ENCODE measurements around the gene DNAJC21.
"Not testable (repeated sequence)": the region's sequence is repeated elsewhere in the genome, so short reads cannot be mapped to it uniquely, and the experiment has no call there.

Gene DNAJC21

DNA sequence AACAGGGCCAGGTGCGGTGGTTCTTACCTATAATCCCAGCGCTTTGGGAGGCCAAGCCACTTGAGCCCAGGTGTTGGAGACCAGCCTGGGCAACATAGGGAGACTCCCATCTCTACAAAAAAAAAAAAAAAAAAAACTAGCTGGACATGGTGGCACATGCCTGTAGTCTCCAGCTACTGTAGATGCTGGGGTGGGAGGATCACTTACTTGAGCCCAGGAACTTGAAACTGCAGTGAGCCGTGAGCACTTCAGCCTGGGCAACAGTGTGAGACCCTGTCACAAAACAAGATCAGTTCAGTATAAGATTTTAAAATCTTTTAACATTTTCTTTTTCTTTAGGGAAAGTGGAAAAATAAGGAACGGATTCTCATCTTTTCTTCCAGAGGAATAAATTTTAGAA lies 11.3 kb upstream of the DNAJC21 start:
- no peak overlapping the region for H3K27ac ChIP-seq (ENCODE audit: low read depth, low read length)

DNA sequence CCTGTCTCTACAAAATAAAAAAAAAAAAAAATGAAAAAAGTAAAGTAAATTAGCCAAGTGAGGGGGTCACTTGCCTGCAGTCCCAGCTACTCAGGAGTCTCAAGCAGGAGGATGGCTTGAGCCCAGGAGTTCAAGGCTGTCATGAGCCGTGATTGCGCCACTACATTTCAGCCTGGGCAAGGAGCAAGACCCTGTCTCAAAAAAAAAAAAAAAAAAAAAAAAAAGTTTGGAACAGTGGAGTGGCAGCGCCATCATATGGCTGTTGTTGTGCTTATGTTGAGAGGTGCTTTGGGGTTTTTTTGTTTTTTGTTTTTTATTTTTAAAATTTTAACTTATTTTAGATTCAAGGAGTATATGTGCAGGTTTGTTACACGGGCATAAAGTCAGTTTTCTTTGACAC lies 10.3 kb upstream of the DNAJC21 start:
- Histone ChIP-seq H3K9ac (ENCODE audit: low read length in 5 of 5) (no peak overlapping the region), H3K9me3 (ENCODE audit: control insufficient read depth in 5 of 5, low read length in 5 of 5) (no peaks in the 10 kb centered on the region), H3K4me1 (ENCODE audit: control insufficient read depth in 5 of 5, insufficient read depth in 5 of 5, low read length in 5 of 5) (peaks cover 3 to 24% (median 22%) of the 10 kb centered on the region in 5 donors), H3K36me3 (ENCODE audit: control insufficient read depth in 5 of 5, insufficient read depth in 5 of 5, low read length in 5 of 5) (peaks cover 18 to 37% (median 24%) of the 10 kb centered on the region in 5 donors), H3K27ac (ENCODE audit: low read depth, low read length) (no peak overlapping the region), H3K4me3 (ENCODE audit: low read depth in 1 of 5, low read length in 5 of 5) (no peak overlapping the region), H3K27me3 (ENCODE audit: control insufficient read depth in 5 of 5, insufficient read depth in 4 of 5, low read length in 5 of 5) (no peaks in the 10 kb centered on the region)

More for the DNA sequence above, 11.3 kb upstream of the DNAJC21 start:
- H3K4me3 ChIP-seq (ENCODE audit: low read depth in 1 of 5, low read length in 5 of 5), result no peak overlapping the region
- no peaks in the 10 kb centered on the region for H3K27me3 ChIP-seq (ENCODE audit: control insufficient read depth in 5 of 5, insufficient read depth in 4 of 5, low read length in 5 of 5)
- H3K9me3 ChIP-seq (ENCODE audit: control insufficient read depth in 5 of 5, low read length in 5 of 5), result no peaks in the 10 kb centered on the region
- no peak overlapping the region for H3K9ac ChIP-seq (ENCODE audit: low read length in 5 of 5)
- peaks cover 3 to 33% (median 28%) of the 10 kb centered on the region in 5 donors for H3K4me1 ChIP-seq (ENCODE audit: control insufficient read depth in 5 of 5, insufficient read depth in 5 of 5, low read length in 5 of 5)
- peaks cover 10 to 27% (median 17%) of the 10 kb centered on the region in 5 donors for H3K36me3 ChIP-seq (ENCODE audit: control insufficient read depth in 5 of 5, insufficient read depth in 5 of 5, low read length in 5 of 5)

DNA sequence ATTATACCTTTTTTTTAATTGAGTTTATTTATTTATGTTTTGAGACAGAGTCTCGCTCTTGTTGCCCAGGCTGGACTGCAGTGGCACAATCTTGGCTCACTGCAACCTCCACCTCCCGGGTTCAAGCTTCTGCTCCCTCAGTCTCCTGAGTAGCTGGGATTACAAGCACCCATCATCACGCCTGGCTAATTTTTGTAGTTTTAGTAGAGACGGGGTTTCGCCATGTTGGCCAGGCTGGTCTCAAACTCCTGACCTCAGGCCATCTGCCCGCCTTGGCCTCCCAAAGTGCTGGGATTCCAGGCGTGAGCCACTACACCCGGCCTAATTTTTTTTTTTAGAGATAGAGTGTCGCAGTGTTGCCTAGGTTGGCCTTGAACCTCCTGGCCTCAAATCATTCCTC lies 6.1 kb upstream of the DNAJC21 start:
- H3K9ac ChIP-seq (ENCODE audit: low read length in 5 of 5); H3K9me3 ChIP-seq (ENCODE audit: control insufficient read depth in 5 of 5, low read length in 5 of 5); H3K4me3 ChIP-seq (ENCODE audit: low read depth in 1 of 5, low read length in 5 of 5); H3K27me3 ChIP-seq (ENCODE audit: control insufficient read depth in 5 of 5, insufficient read depth in 4 of 5, low read length in 5 of 5); H3K4me1 ChIP-seq (ENCODE audit: control insufficient read depth in 5 of 5, insufficient read depth in 5 of 5, low read length in 5 of 5): not testable (repeated sequence)
- Histone ChIP-seq H3K36me3 (ENCODE audit: control insufficient read depth in 5 of 5, insufficient read depth in 5 of 5, low read length in 5 of 5) (peaks cover 31 to 63% (median 47%) of the 10 kb centered on the region in 5 donors), H3K27ac (ENCODE audit: low read depth, low read length) (peak overlapping the region; percentile 11)

DNA sequence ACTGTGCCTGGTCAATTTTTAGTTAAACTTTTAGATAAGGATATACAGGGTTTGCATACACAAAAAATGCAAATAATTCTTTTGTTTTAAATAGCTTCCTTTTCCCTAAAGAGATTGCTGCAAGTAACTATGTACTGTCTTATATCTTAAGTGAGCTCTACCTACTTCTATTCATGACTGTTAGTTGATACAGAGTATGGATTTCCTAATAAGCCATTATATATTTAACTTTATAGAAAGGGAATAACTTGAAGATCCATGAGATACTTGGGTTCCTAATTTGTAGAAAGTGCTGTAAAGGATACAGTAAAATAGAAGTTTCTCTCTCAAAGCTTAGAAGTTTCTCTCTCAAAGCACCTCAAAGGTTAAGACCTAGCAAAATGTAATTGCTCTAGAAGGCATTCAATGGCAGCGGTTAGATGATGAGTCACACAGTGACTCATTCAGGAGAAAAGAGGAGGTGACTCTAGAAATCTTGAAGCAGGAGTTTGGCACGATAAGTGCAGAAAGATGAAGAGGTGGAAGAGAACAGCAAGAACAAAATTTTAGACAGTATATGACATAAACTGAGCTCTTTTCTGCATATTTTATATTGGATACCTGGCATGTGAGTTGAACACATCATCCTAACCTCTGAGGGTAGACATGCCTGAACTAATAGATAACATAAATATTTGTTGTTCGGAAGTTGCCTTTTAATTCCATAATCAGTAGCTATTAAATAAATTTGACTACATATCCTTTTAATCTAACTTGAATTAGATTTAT lies 5.5 kb upstream of the DNAJC21 start:
- Histone ChIP-seq H3K36me3 (ENCODE audit: control insufficient read depth in 5 of 5, insufficient read depth in 5 of 5, low read length in 5 of 5) (peaks cover 31 to 63% (median 47%) of the 10 kb centered on the region in 5 donors), H3K9ac (ENCODE audit: low read length in 5 of 5) (no peak overlapping the region), H3K27ac (ENCODE audit: low read depth, low read length) (peak overlapping the region; percentile 11), H3K4me1 (ENCODE audit: control insufficient read depth in 5 of 5, insufficient read depth in 5 of 5, low read length in 5 of 5) (peaks cover 0 to 5% (median 3%) of the 10 kb centered on the region in 5 donors), H3K4me3 (ENCODE audit: low read depth in 1 of 5, low read length in 5 of 5) (no peak overlapping the region), H3K27me3 (ENCODE audit: control insufficient read depth in 5 of 5, insufficient read depth in 4 of 5, low read length in 5 of 5) (no peaks in the 10 kb centered on the region), H3K9me3 (ENCODE audit: control insufficient read depth in 5 of 5, low read length in 5 of 5) (no peaks in the 10 kb centered on the region)

DNA sequence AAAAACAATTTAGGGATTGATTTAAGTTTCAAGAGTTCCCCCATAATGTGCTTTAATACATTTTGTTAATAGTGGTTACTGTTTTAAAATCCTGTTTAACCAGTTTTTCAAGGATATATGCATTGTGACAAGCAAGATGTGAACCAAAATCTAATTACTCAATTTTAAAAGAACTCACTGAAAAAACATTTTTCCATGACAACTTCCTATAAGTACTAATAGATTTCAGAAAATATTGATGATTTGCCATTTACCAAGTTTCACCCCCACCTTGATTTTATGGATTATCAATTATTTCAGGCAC lies 4.9 kb upstream of the DNAJC21 start:
- no peaks in the 10 kb centered on the region for H3K27me3 ChIP-seq (ENCODE audit: control insufficient read depth in 5 of 5, insufficient read depth in 4 of 5, low read length in 5 of 5)
- no peak overlapping the region for H3K27ac ChIP-seq (ENCODE audit: low read depth, low read length)
- no peaks in the 10 kb centered on the region for H3K9me3 ChIP-seq (ENCODE audit: control insufficient read depth in 5 of 5, low read length in 5 of 5)
- H3K4me1 ChIP-seq (ENCODE audit: control insufficient read depth in 5 of 5, insufficient read depth in 5 of 5, low read length in 5 of 5), result peaks cover 0 to 6% (median 4%) of the 10 kb centered on the region in 5 donors
- H3K4me3 ChIP-seq (ENCODE audit: low read depth in 1 of 5, low read length in 5 of 5), result no peak overlapping the region
- H3K9ac ChIP-seq (ENCODE audit: low read length in 5 of 5), result no peak overlapping the region
- H3K36me3 ChIP-seq (ENCODE audit: control insufficient read depth in 5 of 5, insufficient read depth in 5 of 5, low read length in 5 of 5), result peaks cover 31 to 63% (median 47%) of the 10 kb centered on the region in 5 donors

DNA sequence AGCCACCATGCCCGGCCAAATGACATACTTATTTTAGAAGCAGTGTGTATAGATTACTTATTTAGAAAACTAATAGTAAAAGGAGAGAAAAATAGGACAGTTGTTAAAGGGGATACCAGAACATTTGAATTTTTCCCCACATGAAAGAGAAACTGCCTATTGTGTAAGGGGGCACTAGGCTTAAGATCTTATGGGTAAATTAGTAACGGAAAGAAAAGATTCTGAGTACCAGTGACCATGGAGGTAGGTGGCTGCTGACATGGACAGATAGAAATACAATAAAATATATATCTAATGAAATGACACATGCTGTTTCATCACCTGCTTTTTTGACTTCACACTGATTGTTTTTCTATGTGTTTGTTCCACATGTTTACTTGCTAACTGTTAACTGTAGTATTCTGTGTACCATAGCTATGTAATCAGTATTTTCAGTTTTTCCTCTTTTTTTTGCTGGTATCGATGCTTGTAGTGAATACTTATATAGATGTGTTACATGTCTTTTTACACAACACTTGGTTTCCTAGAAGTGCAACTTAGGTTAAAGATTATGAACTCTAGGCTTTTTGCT lies 3.0 kb upstream of the DNAJC21 start:
- Histone ChIP-seq H3K9ac (ENCODE audit: low read length in 5 of 5) (no peak overlapping the region), H3K9me3 (ENCODE audit: control insufficient read depth in 5 of 5, low read length in 5 of 5) (no peaks in the 10 kb centered on the region), H3K4me3 (ENCODE audit: low read depth in 1 of 5, low read length in 5 of 5) (no peak overlapping the region), H3K36me3 (ENCODE audit: control insufficient read depth in 5 of 5, insufficient read depth in 5 of 5, low read length in 5 of 5) (peaks cover 26 to 51% (median 43%) of the 10 kb centered on the region in 5 donors), H3K27me3 (ENCODE audit: control insufficient read depth in 5 of 5, insufficient read depth in 4 of 5, low read length in 5 of 5) (no peaks in the 10 kb centered on the region), H3K27ac (ENCODE audit: low read depth, low read length) (no peak overlapping the region), H3K4me1 (ENCODE audit: control insufficient read depth in 5 of 5, insufficient read depth in 5 of 5, low read length in 5 of 5) (peaks cover 0 to 20% (median 18%) of the 10 kb centered on the region in 5 donors)

DNA sequence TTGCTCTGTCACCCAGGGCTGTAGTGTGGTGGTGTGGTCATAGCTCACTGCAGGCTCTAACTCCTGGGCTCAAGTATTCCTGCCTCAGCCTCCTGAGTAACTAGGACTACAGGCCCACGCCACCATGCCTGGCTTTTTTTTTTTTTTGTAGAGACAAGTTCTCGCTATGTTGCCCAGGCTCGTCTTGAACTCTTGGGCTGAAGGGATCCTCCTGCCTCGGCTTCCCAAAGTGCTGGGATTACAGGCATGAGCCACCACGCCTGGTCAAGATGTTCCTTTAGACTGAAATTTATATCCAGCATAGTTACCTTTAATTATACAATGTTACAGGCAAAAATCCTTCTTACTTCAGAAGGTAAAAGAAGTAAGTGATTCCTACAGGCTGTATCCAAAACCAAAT lies 1.6 kb upstream of the DNAJC21 start:
- H3K27me3 ChIP-seq (ENCODE audit: control insufficient read depth in 5 of 5, insufficient read depth in 4 of 5, low read length in 5 of 5), result no peaks in the 10 kb centered on the region
- H3K9me3 ChIP-seq (ENCODE audit: control insufficient read depth in 5 of 5, low read length in 5 of 5), result no peaks in the 10 kb centered on the region
- no peak overlapping the region for H3K9ac ChIP-seq (ENCODE audit: low read length in 5 of 5)
- H3K36me3 ChIP-seq (ENCODE audit: control insufficient read depth in 5 of 5, insufficient read depth in 5 of 5, low read length in 5 of 5), result peaks cover 23 to 38% (median 34%) of the 10 kb centered on the region in 5 donors
- no peak overlapping the region for H3K4me3 ChIP-seq (ENCODE audit: low read depth in 1 of 5, low read length in 5 of 5)
- no peak overlapping the region for H3K27ac ChIP-seq (ENCODE audit: low read depth, low read length)
- H3K4me1 ChIP-seq (ENCODE audit: control insufficient read depth in 5 of 5, insufficient read depth in 5 of 5, low read length in 5 of 5), result peaks cover 0 to 20% (median 19%) of the 10 kb centered on the region in 5 donors

DNA sequence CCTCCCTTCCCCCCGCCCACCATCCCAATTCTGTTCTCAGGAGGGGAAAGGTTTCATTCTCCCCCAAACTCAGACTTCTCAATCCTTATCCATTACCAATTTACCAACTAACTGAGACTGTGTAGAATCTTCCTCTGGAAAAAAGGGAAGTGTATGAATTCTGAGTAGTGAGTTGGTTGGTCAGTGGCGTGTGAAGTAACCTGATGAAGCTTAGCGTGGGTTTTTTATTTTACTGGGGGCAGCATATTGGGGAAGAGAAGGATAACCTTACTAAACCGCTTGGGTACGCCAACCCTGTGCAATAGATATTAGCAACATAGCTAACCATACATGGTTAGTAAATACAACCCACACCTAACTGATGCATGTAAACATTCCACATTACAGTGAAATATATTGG lies 1.1 kb upstream of the DNAJC21 start:
- no peaks in the 10 kb centered on the region for H3K9me3 ChIP-seq (ENCODE audit: control insufficient read depth in 5 of 5, low read length in 5 of 5)
- H3K27ac ChIP-seq (ENCODE audit: low read depth, low read length), result no peak overlapping the region
- no peaks in the 10 kb centered on the region for H3K27me3 ChIP-seq (ENCODE audit: control insufficient read depth in 5 of 5, insufficient read depth in 4 of 5, low read length in 5 of 5)
- H3K4me3 ChIP-seq (ENCODE audit: low read depth in 1 of 5, low read length in 5 of 5), result no peak overlapping the region
- peaks cover 19 to 34% (median 29%) of the 10 kb centered on the region in 5 donors for H3K36me3 ChIP-seq (ENCODE audit: control insufficient read depth in 5 of 5, insufficient read depth in 5 of 5, low read length in 5 of 5)
- no peak overlapping the region for H3K9ac ChIP-seq (ENCODE audit: low read length in 5 of 5)
- H3K4me1 ChIP-seq (ENCODE audit: control insufficient read depth in 5 of 5, insufficient read depth in 5 of 5, low read length in 5 of 5), result peaks cover 0 to 20% (median 19%) of the 10 kb centered on the region in 5 donors

DNA sequence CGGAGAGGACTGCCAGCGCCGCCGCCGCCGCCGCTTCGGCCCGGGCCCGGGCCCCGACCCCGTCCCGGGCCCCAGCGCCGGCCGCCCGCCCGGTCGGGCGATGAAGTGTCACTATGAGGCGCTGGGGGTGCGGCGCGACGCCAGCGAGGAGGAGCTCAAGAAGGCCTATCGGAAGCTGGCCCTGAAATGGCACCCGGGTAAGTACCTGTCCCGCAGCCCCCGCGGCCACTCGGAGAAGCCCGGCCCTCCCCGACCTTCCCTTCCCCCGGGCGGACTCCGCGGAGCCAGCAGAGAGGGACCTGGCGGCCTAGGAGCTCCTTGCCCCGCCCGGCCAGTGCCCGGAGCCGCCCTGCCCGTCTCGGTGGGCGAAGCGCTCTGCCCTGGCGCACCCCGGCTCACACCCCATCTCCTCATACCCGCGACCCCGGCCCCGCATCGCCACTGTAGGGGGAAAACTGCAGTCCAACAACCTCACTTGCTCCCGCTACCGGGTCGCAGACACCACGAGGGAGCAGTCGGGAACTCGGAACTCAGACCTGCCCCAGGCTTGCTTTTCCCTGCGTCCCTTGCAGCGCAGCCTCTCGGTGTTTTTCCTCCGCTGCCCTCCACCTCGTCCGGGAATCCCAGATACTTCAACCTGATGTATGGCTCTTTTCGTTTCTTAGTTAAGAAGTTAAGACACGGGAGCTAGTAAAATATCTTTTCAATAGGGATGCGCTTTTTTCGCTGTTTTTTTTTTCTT lies 532 bp downstream of the DNAJC21 start:
- Histone ChIP-seq H3K27ac (ENCODE audit: low read depth, low read length) (peak overlapping the region; percentile 87), H3K36me3 (ENCODE audit: control insufficient read depth in 5 of 5, insufficient read depth in 5 of 5, low read length in 5 of 5) (peaks cover 9 to 22% (median 15%) of the 10 kb centered on the region in 5 donors), H3K27me3 (ENCODE audit: control insufficient read depth in 5 of 5, insufficient read depth in 4 of 5, low read length in 5 of 5) (no peaks in the 10 kb centered on the region), H3K9ac (ENCODE audit: low read length in 5 of 5) (peak overlapping the region; percentile 75 to 97 (median 88)), H3K4me3 (ENCODE audit: low read depth in 1 of 5, low read length in 5 of 5) (peak overlapping the region; percentile 80 to 98 (median 84)), H3K4me1 (ENCODE audit: control insufficient read depth in 5 of 5, insufficient read depth in 5 of 5, low read length in 5 of 5) (peaks cover 0 to 20% (median 19%) of the 10 kb centered on the region in 5 donors), H3K9me3 (ENCODE audit: control insufficient read depth in 5 of 5, low read length in 5 of 5) (no peaks in the 10 kb centered on the region)

DNA sequence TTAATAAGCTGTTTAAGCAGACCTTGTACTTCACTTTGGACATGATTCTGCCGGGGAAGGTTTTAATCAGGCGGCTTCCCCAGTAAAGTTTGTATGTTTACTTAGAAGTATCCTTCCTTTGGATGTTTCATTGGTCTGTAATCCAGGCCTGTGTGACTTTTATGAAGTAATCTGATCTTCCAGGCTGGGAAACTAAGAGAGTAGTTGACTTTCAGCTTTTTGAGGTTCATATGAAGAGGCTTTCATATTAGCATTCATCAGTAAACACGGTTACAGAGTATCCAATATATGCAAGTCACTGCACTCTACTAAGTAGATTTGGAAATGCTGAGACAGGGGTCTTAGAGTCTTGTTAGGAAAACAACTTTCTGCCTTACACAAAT lies 1.1 kb downstream of the DNAJC21 start:
- peak overlapping the region; percentile 75 to 97 (median 88) for H3K9ac ChIP-seq (ENCODE audit: low read length in 5 of 5)
- H3K27ac ChIP-seq (ENCODE audit: low read depth, low read length), result peak overlapping the region; percentile 87
- peaks cover 0 to 20% (median 19%) of the 10 kb centered on the region in 5 donors for H3K4me1 ChIP-seq (ENCODE audit: control insufficient read depth in 5 of 5, insufficient read depth in 5 of 5, low read length in 5 of 5)
- H3K36me3 ChIP-seq (ENCODE audit: control insufficient read depth in 5 of 5, insufficient read depth in 5 of 5, low read length in 5 of 5), result peaks cover 5 to 16% (median 11%) of the 10 kb centered on the region in 5 donors
- no peaks in the 10 kb centered on the region for H3K9me3 ChIP-seq (ENCODE audit: control insufficient read depth in 5 of 5, low read length in 5 of 5)
- H3K27me3 ChIP-seq (ENCODE audit: control insufficient read depth in 5 of 5, insufficient read depth in 4 of 5, low read length in 5 of 5), result no peaks in the 10 kb centered on the region
- H3K4me3 ChIP-seq (ENCODE audit: low read depth in 1 of 5, low read length in 5 of 5), result peak overlapping the region; percentile 80 to 98 (median 84)

All from subcutaneous abdominal adipose tissue (tissue), 5 donors.